GM12872 (cell line): ENCODE results near the gene TRAF3.
A peak's percentile ranks its signal among the peaks of the same experiment; 100 is the strongest.

Experiments used
- CTCF ChIP-seq: IDR thresholded peaks from 3 replicates; pipeline ENCODE4 v1.5.1; 2011; ENCODE audit warnings: low read depth, mild to moderate bottlenecking, low read length, moderate library complexity; ENCODE audit not compliant: insufficient read depth

TRAF3 gene

GRCh38 chr14:102909911-102910310 lies 132.7 kb downstream of the TRAF3 start:
- no peak for TF ChIP-seq CTCF

- TF ChIP-seq CTCF = no peak
Measured at GRCh38 chr14:102910442-102910841, 133.2 kb downstream of the TRAF3 start.

GRCh38 chr14:102911541-102911951 lies 134.3 kb downstream of the TRAF3 start:
- TF ChIP-seq CTCF = no peak

GRCh38 chr14:102911991-102912761 lies 134.9 kb downstream of the TRAF3 start:
- TF ChIP-seq CTCF = no peak

GRCh38 chr14:102913341-102914211 lies 136.3 kb downstream of the TRAF3 start:
- 0 out of 3 replicates have a peak, but pooled peaks have one; percentile 19 for TF ChIP-seq CTCF

GRCh38 chr14:102914474-102915291 lies 137.4 kb downstream of the TRAF3 start:
- no peak for TF ChIP-seq CTCF
